GM10266 (cell line): ENCODE data around the gene ACMSD.
A peak's percentile ranks its signal among the peaks of the same experiment; 100 is the strongest.

Experiments used
- DNase-seq: peaks from one replicate; pipeline ENCODE4 v3.0.0; 2012; ENCODE audit errors: extremely low spot score
- CTCF ChIP-seq: IDR thresholded peaks from 2 replicates; pipeline ENCODE4 v1.5.1; 2012; ENCODE audit warnings: mild to moderate bottlenecking, low read depth; ENCODE audit not compliant: control insufficient read depth, insufficient read depth; ENCODE audit errors: missing control alignments

Gene ACMSD

GRCh38 chr2:134919341-134920210, 81.2 kb downstream of the ACMSD start:
- DNase-seq: peak; percentile 20
- TF ChIP-seq CTCF: no peak

GRCh38 chr2:134924912-134925311, 86.5 kb downstream of the ACMSD start:
- no peak for DNase-seq
- no peak for TF ChIP-seq CTCF

GRCh38 chr2:134926231-134926931, 88.0 kb downstream of the ACMSD start:
- TF ChIP-seq CTCF: no peak
- DNase-seq: no peak

- TF ChIP-seq CTCF: no peak
- no peak for DNase-seq
Measured at GRCh38 chr2:134927195-134927594, 88.8 kb downstream of the ACMSD start.

- no peak for DNase-seq
- TF ChIP-seq CTCF: no peak
Measured at GRCh38 chr2:134932864-134933526, 94.6 kb downstream of the ACMSD start.

- no peak for DNase-seq
- TF ChIP-seq CTCF: no peak
Measured at GRCh38 chr2:134933732-134934131, 95.3 kb downstream of the ACMSD start.
